Activated CD8-positive, alpha-beta T cell treated with anti-CD3 and anti-CD28 coated beads, Interleukin-2, amount 10 ng/mL, durations not matched to agents 7 days and 5 days (primary cell): Measurements from ENCODE around the gene DEF6. TPM values are rescaled to one million over a fixed set of nuclear protein-coding genes. Genes with fewer than 3 reads are reported as not detected.
A peak's percentile ranks its signal among the peaks of the same experiment; 100 is the strongest.
"Not testable (repeated sequence)": the region's sequence is repeated elsewhere in the genome, so short reads cannot be mapped to it uniquely, and the experiment has no call there.

Experiments
- ATAC-seq: fragments of 150-1000 bp; cut with Tn5 transposase; one replicate; pipeline ENCODE4 v1.10.0; 2021; ENCODE audit warnings: moderate library complexity
- CTCF ChIA-PET: fragments of 350-600 bp; sonication (Branson Sonifier 250); formaldehyde crosslinking; loops from one replicate; lab custom pipeline; 2021; ENCODE audit warnings: antibody characterized with exemption; lab: Charles Lee
- POLR2A ChIA-PET: fragments of 350-600 bp; sonication (Branson Sonifier 250); formaldehyde crosslinking; loops from one replicate; lab custom pipeline; 2021; ENCODE audit warnings: antibody characterized with exemption; lab: Charles Lee
- DNase-seq: peaks from one replicate; pipeline ENCODE4 v3.0.0-alpha.2; 2020
- H3K27ac Mint-ChIP-seq: one replicate; pipeline ENCODE4 v1.8.0; 2021; ENCODE audit warnings: mild to moderate bottlenecking, mixed read lengths
- H3K27me3 Mint-ChIP-seq: one replicate; pipeline ENCODE4 v1.8.0; 2021; ENCODE audit warnings: low read depth, mixed read lengths
- H3K36me3 Mint-ChIP-seq: one replicate; pipeline ENCODE4 v1.8.0; 2021; ENCODE audit warnings: low read depth, mixed read lengths
- H3K4me1 Mint-ChIP-seq: one replicate; pipeline ENCODE4 v1.8.0; 2021; ENCODE audit warnings: low read depth, mixed read lengths
- H3K4me3 Mint-ChIP-seq: one replicate; pipeline ENCODE4 v1.8.0; 2021; ENCODE audit warnings: mild to moderate bottlenecking, mixed read lengths
- H3K9me3 Mint-ChIP-seq: one replicate; pipeline ENCODE4 v1.8.0; 2022; ENCODE audit warnings: mixed read lengths; ENCODE audit not compliant: insufficient read depth
- total RNA-seq, 2 experiments: library from RNA; stranded (reverse); gene quantifications; one replicate each; pipeline ENCODE4 v1.2.3, GENCODE V29; 2021

Gene DEF6
- total RNA-seq, 2 experiments from 2014 or later: 191 to 195 TPM

DNA sequence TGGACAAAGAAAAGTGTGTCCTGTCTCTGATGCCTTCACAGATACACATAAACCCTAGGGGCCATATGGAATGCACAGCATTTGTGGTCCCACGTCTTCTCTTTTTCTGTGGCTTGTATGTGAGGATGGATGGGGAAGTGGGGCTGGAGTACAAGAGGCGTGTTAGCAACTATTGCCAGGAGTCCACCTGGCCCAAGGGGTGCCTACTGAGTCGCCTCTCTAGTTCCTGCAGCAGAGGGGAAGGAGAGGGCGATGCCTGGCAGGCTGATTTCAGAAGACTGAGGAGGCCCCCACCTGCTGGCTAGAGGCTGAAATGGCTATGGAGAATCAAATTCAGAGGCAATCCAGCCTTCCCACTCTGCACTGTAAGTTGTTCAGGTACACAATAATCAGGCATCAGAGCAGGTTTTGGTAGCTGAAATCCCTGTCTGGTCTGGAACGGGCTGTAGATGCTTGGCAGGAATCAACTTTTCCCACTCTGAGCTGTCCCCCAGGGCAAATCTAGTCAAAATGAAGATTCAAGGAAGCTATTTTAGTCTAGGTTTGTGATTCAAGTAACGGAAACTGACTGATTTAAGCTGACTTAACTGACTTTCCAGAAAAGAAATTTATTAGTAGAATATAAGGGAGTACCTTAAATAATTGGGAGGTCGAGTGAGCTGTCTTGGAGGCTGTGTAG lies 29.9 kb downstream of the DEF6 start:
- Mint-ChIP-seq H3K36me3 (peaks cover 39% of the 10 kb centered on the region), H3K27me3 (no peaks in the 10 kb centered on the region), H3K4me3 (no peak overlapping the region), H3K9me3 (no peaks in the 10 kb centered on the region), H3K27ac (peak overlapping the region; percentile 77), H3K4me1 (peaks cover 23% of the 10 kb centered on the region)
- ChIA-PET POLR2A (interaction anchor here (0.5 to 4.3 kb wide), 5 partner anchors 13 to 29 kb away, joined by 3 to 40 read pairs (median 4); partner anchors contain the start of gene DEF6), CTCF (interaction anchor here (0.6 to 26.7 kb wide), 24 partner anchors 10 to 264 kb away, joined by 3 to 446 read pairs (median 4); partner anchors contain the start of genes DEF6, FANCE and PPARD)
- ATAC-seq (peak; percentile 95), DNase-seq (peak; percentile 84)

DNA sequence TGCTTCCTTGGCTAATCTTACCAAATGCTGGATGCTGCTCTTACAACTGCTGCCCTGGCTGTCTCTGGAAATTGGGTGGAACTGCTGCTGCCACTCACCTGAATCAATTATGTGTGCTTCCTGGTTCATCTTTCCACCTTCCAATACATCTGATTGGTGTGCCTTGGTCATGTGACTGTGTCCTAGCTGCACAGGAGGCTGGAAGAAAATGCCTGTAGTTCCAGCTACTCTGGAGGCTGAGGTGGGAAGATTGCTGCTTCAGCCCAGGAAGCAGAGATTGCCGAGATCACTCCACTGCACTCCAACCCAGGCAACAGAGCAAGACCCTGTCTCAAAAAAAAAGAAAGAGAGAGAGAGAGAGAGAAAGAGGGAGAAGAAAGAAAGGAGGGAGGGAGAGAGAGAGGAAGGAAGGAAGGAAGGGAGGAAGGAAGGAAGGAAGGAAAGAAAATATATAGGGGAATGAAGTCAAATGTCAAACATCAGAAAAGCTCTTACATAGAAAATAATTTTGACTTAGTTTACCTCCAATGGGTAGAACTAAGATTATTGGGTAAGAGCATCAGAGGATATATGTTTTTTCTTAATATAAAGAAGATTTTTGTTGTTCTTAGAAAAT lies 30.6 kb downstream of the DEF6 start:
- peaks cover 40% of the 10 kb centered on the region for H3K36me3 Mint-ChIP-seq

DNA sequence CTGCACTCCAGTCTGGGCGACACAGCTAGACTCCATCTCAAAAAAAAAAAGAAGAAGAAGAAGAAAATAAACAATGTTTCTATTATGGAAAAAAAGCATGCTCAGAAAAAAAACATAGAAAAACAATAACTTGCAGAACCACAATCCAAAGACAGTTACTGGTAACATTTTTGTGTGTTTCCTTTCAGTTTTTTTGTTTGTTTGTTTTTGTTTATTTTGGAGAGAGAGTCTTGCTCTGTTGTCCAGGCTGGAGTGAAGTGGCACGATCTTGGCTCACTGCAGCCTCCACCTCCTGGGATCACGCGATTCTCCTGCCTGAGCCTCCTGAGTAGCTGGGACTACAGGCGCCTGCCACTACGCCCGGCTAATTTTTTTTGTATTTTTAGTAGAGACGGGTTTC lies 31.3 kb downstream of the DEF6 start:
- not testable (repeated sequence) for H3K27me3 Mint-ChIP-seq, DNase-seq, H3K4me3 Mint-ChIP-seq, H3K9me3 Mint-ChIP-seq, H3K27ac Mint-ChIP-seq, ATAC-seq
- ChIA-PET POLR2A (interaction anchor here (4.3 kb wide), 1 partner anchor 31 kb away, joined by 40 read pairs; the partner anchor contains the start of gene DEF6), CTCF (interaction anchor here (1.8 to 26.7 kb wide), 5 partner anchors 14 to 138 kb away, joined by 9 to 446 read pairs (median 33); partner anchors contain the start of genes DEF6 and FANCE)
- Mint-ChIP-seq H3K4me1 (peaks cover 25% of the 10 kb centered on the region), H3K36me3 (peaks cover 40% of the 10 kb centered on the region)

More for the DNA sequence above, 30.6 kb downstream of the DEF6 start:
- DNase-seq (no peak), ATAC-seq (no peak)
- H3K9me3 Mint-ChIP-seq: no peaks in the 10 kb centered on the region
- peaks cover 25% of the 10 kb centered on the region for H3K4me1 Mint-ChIP-seq
- H3K27me3 Mint-ChIP-seq: no peaks in the 10 kb centered on the region
- CTCF ChIA-PET: interaction anchor here (0.6 to 26.7 kb wide), 23 partner anchors 10 to 263 kb away, joined by 3 to 446 read pairs (median 4); partner anchors contain the start of genes DEF6, FANCE and PPARD
- H3K27ac Mint-ChIP-seq: peak overlapping the region; percentile 43
- H3K4me3 Mint-ChIP-seq: no peak overlapping the region
- POLR2A ChIA-PET: interaction anchor here (0.5 to 4.3 kb wide), 4 partner anchors 14 to 30 kb away, joined by 3 to 40 read pairs (median 8); partner anchors contain the start of gene DEF6

DNA sequence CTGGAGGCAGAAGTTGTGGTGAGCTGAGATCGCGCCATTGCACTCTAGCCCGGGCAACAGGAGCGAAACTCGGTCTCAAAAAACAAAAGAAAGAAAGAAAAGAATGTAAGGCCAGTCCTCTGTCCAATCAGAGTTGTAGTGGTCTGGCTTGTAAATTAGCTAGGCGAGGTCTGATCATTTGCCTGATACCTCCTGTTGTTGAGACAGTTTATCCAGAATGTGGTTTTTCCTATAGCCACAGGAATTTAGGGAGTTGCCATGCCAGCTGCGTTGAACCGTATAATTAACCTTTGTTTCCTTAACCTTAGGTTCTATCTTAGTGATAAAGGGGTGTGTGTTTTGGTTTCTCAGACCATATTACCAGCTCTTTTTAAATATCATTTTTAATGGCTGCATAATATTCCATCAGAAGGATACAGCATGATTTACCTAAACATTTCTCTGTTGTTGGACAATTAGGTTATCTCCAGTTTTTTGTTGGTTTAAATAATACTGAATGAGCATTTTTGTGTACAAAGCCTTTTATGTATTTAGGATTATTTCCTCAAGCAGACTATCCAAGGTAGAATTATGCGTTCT lies 33.0 kb downstream of the DEF6 start:
- DNase-seq: no peak
- Mint-ChIP-seq H3K27me3 (peaks cover 16% of the 10 kb centered on the region), H3K4me1 (peaks cover 35% of the 10 kb centered on the region), H3K27ac (no peak overlapping the region), H3K4me3 (no peak overlapping the region), H3K9me3 (no peaks in the 10 kb centered on the region), H3K36me3 (peaks cover 36% of the 10 kb centered on the region)
- ChIA-PET POLR2A (no interaction called here), CTCF (interaction anchor here (1.0 to 26.7 kb wide), 4 partner anchors 11 to 120 kb away, joined by 3 to 446 read pairs (median 26); partner anchors contain the start of genes DEF6, FANCE and PPARD)
- no peak for ATAC-seq

DNA sequence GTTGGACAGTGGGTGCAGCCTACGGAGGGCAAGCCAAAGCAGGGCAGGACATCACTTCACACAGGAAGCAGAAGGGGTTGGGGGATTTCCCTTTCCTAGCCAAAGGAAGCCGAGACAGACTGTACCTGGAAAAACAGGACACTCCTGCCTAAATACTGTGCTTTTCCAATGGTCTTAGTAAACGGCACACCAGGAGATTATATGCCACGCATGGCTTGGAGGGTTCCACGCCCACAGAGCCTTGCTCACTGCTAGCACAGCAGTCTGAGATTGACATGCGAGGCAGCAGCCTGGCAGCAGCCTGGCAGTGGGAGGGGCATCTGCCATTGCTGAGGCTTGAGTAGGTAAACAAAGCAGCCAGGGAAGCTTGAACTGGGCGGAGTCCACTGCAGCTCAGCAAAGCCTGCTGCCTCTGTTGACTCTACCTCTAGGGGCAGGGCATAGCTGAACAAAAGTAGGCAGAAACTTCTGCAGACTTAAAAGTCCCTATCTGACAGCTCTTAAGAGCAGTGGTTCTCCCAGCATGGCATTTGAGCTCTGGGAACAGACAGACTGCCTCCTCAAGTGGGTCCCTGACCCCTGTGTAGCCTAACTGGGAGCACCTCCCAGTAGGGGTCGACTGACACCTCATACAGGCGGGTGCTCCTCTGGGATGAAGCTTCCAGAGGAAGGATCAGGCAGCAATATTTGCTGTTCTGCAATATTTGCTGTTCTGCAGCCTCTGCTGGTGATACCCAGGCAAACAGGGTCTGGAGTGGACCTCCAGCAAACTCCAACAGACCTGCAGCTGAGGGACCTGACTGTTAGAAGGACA lies 34.7 kb downstream of the DEF6 start:
- CTCF ChIA-PET: interaction anchor here (0.7 to 2.0 kb wide), 9 partner anchors 9 to 220 kb away, joined by 3 to 12 read pairs (median 4); partner anchors contain the start of gene PPARD
- H3K27ac Mint-ChIP-seq, POLR2A ChIA-PET, H3K9me3 Mint-ChIP-seq, H3K4me3 Mint-ChIP-seq: not testable (repeated sequence)
- ATAC-seq (peak; percentile 49), DNase-seq (peak; percentile 53)
- H3K4me1 Mint-ChIP-seq: peaks cover 36% of the 10 kb centered on the region
- peaks cover 25% of the 10 kb centered on the region for H3K27me3 Mint-ChIP-seq
- peaks cover 31% of the 10 kb centered on the region for H3K36me3 Mint-ChIP-seq

DNA sequence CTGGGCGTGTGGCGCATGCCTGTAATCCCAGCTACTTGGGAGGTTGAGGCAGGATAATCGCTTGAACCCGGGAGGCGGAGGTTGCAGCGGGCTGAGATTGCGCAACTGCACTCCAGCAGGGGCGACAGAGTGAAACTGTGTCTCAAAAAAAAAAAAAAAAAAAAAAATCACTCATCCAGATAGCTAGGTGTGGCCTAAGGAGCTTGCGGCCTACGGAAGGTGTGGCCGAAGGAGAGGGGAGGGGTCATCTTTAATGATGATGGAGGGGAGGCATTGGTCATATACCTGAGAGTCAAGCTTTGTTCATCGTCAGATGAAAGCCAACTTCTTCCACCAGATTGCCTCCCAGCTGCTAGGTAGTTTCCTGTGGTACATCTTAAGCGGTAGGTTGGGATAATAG lies 43.9 kb downstream of the DEF6 start:
- ChIA-PET POLR2A (interaction anchor here (1.0 to 2.7 kb wide), 5 partner anchors 45 to 126 kb away, joined by 3 to 7 read pairs (median 6); partner anchors contain the start of genes FANCE and RPL10A), CTCF (interaction anchor here (0.6 to 6.9 kb wide), 25 partner anchors 8 to 697 kb away, joined by 3 to 192 read pairs (median 5); partner anchors contain the start of genes DEF6, FANCE and RPL10A)
- Mint-ChIP-seq H3K27me3 (peaks cover 13% of the 10 kb centered on the region), H3K4me3 (no peak overlapping the region), H3K9me3 (no peaks in the 10 kb centered on the region), H3K36me3 (peaks cover 30% of the 10 kb centered on the region), H3K27ac (no peak overlapping the region), H3K4me1 (peaks cover 52% of the 10 kb centered on the region)
- ATAC-seq (no peak), DNase-seq (no peak)

DNA sequence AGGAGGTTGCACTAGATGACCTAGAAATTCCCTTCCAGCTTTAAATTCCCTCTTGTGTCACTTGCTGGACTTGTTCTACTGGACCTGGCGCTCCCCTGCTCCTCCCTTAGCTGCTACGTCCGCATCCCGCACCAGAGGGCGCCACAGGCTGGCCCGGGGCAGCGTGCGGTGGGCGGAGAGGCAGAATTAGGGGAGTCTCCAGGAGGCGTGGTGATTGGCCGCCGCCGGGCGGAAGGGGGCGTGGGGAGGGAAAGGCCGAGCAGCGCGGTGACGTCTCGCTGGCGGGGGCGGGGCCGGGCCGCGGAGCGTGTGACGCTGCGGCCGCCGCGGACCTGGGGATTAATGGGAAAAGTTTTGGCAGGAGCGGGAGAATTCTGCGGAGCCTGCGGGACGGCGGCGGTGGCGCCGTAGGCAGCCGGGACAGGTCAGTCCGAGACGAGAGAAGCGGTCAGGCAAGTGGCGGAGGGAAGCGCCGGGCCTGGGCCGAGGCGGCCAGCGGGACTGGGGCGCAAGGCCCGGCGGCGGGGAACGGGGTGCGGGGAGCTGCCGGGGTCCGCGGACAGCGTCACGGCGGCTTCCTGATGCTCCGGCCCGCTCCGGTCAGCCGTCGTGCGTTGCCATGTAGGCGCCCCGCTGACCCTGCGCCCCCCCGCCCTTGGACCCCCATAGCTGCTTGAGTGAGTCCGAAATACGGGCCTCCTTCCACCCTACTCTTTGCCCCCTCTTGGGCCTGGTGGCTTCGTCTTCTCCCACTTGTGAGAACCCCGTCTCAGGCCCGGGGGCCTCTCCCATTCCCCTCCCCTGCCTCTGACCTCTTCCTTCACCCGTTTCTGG lies 44.9 kb downstream of the DEF6 start, which contains the start of gene PPARD:
PPARD (plus strand) TSS at position 301 of the 834 bp plus-strand sequence. CDS start 68,530 bp downstream, outside the sequence.
- ATAC-seq (peak; percentile 99), DNase-seq (peak; percentile 98)
- peak within 1 kb of the TSS; percentile 92 for H3K27ac Mint-ChIP-seq
- H3K4me3 Mint-ChIP-seq: peak within 1 kb of the TSS; percentile 90
- no peaks in the 10 kb centered on the region for H3K9me3 Mint-ChIP-seq
- H3K4me1 Mint-ChIP-seq: peaks cover 51% of the 10 kb centered on the region
- peaks cover 37% of the 10 kb centered on the region for H3K36me3 Mint-ChIP-seq
- H3K27me3 Mint-ChIP-seq: peaks cover 4% of the 10 kb centered on the region
- ChIA-PET CTCF (interaction anchor here (0.6 to 6.9 kb wide), 26 partner anchors 9 to 696 kb away, joined by 3 to 192 read pairs (median 6); partner anchors contain the start of genes DEF6, FANCE and RPL10A), POLR2A (interaction anchor here (0.7 to 2.7 kb wide), 7 partner anchors 33 to 125 kb away, joined by 3 to 11 read pairs (median 6); partner anchors contain the start of genes FANCE and RPL10A)

DNA sequence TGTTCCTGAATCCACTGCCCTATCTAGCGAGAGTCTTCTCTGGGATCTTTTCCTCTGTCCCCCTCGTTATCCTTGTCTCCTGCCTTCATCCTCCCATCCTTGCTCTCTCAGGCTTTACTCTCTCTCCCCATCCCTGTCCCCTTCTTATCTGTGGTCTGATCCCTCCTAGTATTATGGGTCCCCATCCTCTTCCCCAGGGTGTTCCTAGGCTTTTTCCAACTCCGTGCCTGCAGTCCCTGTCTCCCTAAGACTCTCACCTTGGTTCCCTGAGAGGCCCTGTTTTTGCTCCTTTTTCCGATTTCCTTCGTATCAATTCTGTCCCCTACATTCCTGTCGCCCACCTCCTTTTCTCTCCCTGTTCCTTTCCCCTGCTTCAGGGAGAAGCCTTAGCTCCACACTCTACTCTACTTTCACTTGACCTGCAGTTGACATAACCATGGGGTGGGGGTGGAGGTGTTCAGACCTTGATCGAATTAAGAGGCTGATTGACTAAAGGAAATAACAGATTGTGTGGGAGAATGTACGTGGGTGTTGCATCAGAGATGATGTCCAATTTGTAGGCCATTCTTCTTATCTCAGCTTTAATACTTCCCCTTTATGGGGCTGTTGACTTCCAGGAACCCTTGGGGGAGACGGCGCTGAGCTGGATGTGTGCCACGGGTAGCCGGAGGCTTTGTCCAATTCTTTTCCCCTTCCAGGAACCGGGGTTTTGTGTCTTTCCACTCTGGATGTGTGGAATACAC lies 45.6 kb downstream of the DEF6 start:
- Mint-ChIP-seq H3K27me3 (peaks cover 2% of the 10 kb centered on the region), H3K4me1 (peaks cover 52% of the 10 kb centered on the region)

DNA sequence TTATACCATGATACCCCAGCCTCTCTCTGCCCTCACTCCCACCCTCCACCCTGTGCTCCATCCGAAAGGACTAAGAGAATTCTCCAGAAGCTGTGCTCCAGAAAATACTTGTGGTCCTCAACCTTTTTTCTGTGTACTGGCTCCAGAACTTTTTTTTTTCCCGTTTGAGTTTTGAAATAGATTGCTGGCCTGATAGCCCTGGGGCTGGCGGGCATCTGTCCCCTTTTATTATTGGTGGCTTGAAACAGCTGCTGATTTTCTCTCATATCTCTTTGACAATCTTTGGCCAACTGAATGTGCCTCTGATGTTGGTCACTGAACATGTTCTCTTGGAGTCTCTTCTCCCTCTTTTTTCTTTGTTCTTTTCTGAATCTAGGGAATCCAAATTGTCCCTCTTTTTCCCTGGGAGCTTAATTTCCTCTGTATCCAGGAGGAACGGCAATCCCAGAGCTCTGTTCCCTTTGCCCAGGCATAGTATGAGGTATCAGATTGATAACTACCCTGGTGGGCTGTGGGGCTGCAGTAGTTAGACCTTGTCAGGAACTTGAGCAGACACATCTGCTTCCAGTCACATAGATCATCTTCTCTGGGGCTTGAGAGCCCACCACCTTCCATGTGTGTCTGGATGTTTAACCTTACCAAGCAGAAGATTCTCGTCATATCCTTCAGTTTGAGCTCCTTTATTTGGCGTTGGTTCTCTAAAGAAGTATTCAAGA lies 46.4 kb downstream of the DEF6 start:
- POLR2A ChIA-PET: interaction anchor here (0.6 to 2.7 kb wide), 5 partner anchors 85 to 1118 kb away, joined by 3 to 11 read pairs (median 5); partner anchors contain the start of genes FANCE and ZNF76

More for the DNA sequence above, 45.6 kb downstream of the DEF6 start:
- POLR2A ChIA-PET: interaction anchor here (0.6 to 2.7 kb wide), 6 partner anchors 84 to 1117 kb away, joined by 3 to 11 read pairs (median 6); partner anchors contain the start of genes FANCE, RPL10A and ZNF76
- no peak for DNase-seq
- no peak for ATAC-seq
- H3K4me3 Mint-ChIP-seq: peak overlapping the region; percentile 90
- CTCF ChIA-PET: interaction anchor here (0.8 to 6.9 kb wide), 15 partner anchors 15 to 124 kb away, joined by 3 to 192 read pairs (median 10); partner anchors contain the start of genes DEF6, FANCE and RPL10A
- H3K36me3 Mint-ChIP-seq: peaks cover 39% of the 10 kb centered on the region
- H3K9me3 Mint-ChIP-seq: no peaks in the 10 kb centered on the region
- peak overlapping the region; percentile 86 for H3K27ac Mint-ChIP-seq

More for the DNA sequence above, 46.4 kb downstream of the DEF6 start:
- ATAC-seq (no peak), DNase-seq (no peak)
- Mint-ChIP-seq H3K9me3 (no peaks in the 10 kb centered on the region), H3K4me1 (peaks cover 58% of the 10 kb centered on the region), H3K27ac (peak overlapping the region; percentile 4), H3K27me3 (no peaks in the 10 kb centered on the region), H3K4me3 (peak overlapping the region; percentile 90), H3K36me3 (peaks cover 44% of the 10 kb centered on the region)
- CTCF ChIA-PET: interaction anchor here (0.8 to 6.9 kb wide), 14 partner anchors 12 to 123 kb away, joined by 3 to 192 read pairs (median 6); partner anchors contain the start of genes DEF6, FANCE and RPL10A
